AG08396 (cell line): Measurements from ENCODE around the gene ZFC3H1.

Source experiments
- DNase-seq: peaks from one replicate; pipeline ENCODE4 v3.0.0; 2012; ENCODE audit warnings: low spot score, mixed read lengths

ZFC3H1 gene

GRCh38 chr12:71684081-71684480, 20.4 kb upstream of the ZFC3H1 start:
- no peak for DNase-seq

- no peak for DNase-seq
Observed at GRCh38 chr12:71683633-71684032, 20.0 kb upstream of the ZFC3H1 start.

- no peak for DNase-seq
Observed at GRCh38 chr12:71682466-71682865, 18.8 kb upstream of the ZFC3H1 start.

- DNase-seq, result no peak
Observed at GRCh38 chr12:71671816-71672215, 8.2 kb upstream of the ZFC3H1 start.

GRCh38 chr12:71671311-71671710, 7.7 kb upstream of the ZFC3H1 start:
- DNase-seq, result no peak

GRCh38 chr12:71666259-71666658, 2.6 kb upstream of the ZFC3H1 start:
- no peak for DNase-seq

- no peak for DNase-seq
Observed at GRCh38 chr12:71665090-71665463, 1.4 kb upstream of the ZFC3H1 start.

GRCh38 chr12:71664411-71665089, 902 bp upstream of the ZFC3H1 start:
- DNase-seq, result no peak

GRCh38 chr12:71662849-71663560, 643 bp downstream of the ZFC3H1 start:
- DNase-seq, result peak; percentile 24

- DNase-seq, result peak; percentile 33
Observed at GRCh38 chr12:71661977-71662530, 1.6 kb downstream of the ZFC3H1 start.

GRCh38 chr12:71656740-71657139, 6.9 kb downstream of the ZFC3H1 start:
- DNase-seq, result no peak

- DNase-seq, result no peak
Observed at GRCh38 chr12:71655907-71656306, 7.7 kb downstream of the ZFC3H1 start.

GRCh38 chr12:71655495-71655894, 8.2 kb downstream of the ZFC3H1 start:
- DNase-seq, result no peak

- DNase-seq, result no peak
Observed at GRCh38 chr12:71654200-71654599, 9.4 kb downstream of the ZFC3H1 start.

GRCh38 chr12:71653137-71653536, 10.5 kb downstream of the ZFC3H1 start:
- DNase-seq, result no peak

- DNase-seq, result no peak
Observed at GRCh38 chr12:71652656-71653055, 11.0 kb downstream of the ZFC3H1 start.

GRCh38 chr12:71649401-71649800, 14.2 kb downstream of the ZFC3H1 start:
- DNase-seq, result no peak

- no peak for DNase-seq
Observed at GRCh38 chr12:71648537-71648936, 15.1 kb downstream of the ZFC3H1 start.

GRCh38 chr12:71646512-71646911, 17.1 kb downstream of the ZFC3H1 start:
- no peak for DNase-seq

GRCh38 chr12:71645268-71645667, 18.4 kb downstream of the ZFC3H1 start:
- DNase-seq, result no peak

- DNase-seq, result no peak
Observed at GRCh38 chr12:71642264-71642663, 21.4 kb downstream of the ZFC3H1 start.

- no peak for DNase-seq
Observed at GRCh38 chr12:71641390-71641789, 22.3 kb downstream of the ZFC3H1 start.

GRCh38 chr12:71640316-71640715, 23.3 kb downstream of the ZFC3H1 start:
- DNase-seq, result no peak

GRCh38 chr12:71639341-71639760, 24.3 kb downstream of the ZFC3H1 start:
- DNase-seq, result no peak
